ENCODE measurements around the gene DDI2.

Gene DDI2

DNA sequence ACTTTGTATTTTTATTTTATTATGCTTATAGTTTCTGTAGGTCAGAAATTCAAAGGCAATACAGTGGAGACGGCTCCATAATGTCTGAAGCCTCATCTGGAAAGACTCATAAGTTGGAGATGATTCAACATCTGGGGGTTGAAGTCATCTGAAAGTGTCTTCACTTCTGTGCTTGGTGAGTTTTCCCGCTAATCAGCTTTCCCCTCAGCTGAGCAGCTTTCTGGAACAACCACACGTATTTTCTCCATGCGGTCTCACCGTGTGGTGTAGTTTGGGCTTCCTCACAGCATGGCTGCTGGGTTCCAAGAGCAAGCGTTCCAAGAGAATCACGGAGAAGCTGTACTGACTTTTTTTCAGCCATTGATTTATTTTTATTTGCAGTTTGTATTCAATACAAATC is 7.6 kb upstream of the DDI2 start:
- Histone ChIP-seq H3K9ac (ENCODE audit: low read depth, low read length) (no peak overlapping the region), H3K27me3 (ENCODE audit: control insufficient read depth, insufficient read depth, low read length) (no peaks in the 10 kb centered on the region), H3K4me3 (ENCODE audit: low read depth, low read length) (no peak overlapping the region), H3K36me3 (ENCODE audit: control insufficient read depth, insufficient read depth, low read length) (no peaks in the 10 kb centered on the region), H3K4me1 (ENCODE audit: control insufficient read depth, insufficient read depth, low read length) (no peaks in the 10 kb centered on the region), H3K27ac (ENCODE audit: low read depth, low read length) (no peak overlapping the region), H3K9me3 (ENCODE audit: control insufficient read depth, insufficient read depth, low read length) (no peaks in the 10 kb centered on the region)

- H3K4me1 ChIP-seq (ENCODE audit: control insufficient read depth, insufficient read depth, low read length) = no peaks in the 10 kb centered on the region
- H3K9me3 ChIP-seq (ENCODE audit: control insufficient read depth, insufficient read depth, low read length) = no peaks in the 10 kb centered on the region
- H3K4me3 ChIP-seq (ENCODE audit: low read depth, low read length) = no peak overlapping the region
- H3K27ac ChIP-seq (ENCODE audit: low read depth, low read length) = no peak overlapping the region
- no peaks in the 10 kb centered on the region for H3K36me3 ChIP-seq (ENCODE audit: control insufficient read depth, insufficient read depth, low read length)
- no peak overlapping the region for H3K9ac ChIP-seq (ENCODE audit: low read depth, low read length)
- no peaks in the 10 kb centered on the region for H3K27me3 ChIP-seq (ENCODE audit: control insufficient read depth, insufficient read depth, low read length)
Measured at GRCh38 chr1:15610167-15610566, 7.1 kb upstream of the DDI2 start.

GRCh38 chr1:15616373-15617172 is 685 bp upstream of the DDI2 start:
- H3K27ac ChIP-seq (ENCODE audit: low read depth, low read length) = peak overlapping the region; percentile 86
- H3K27me3 ChIP-seq (ENCODE audit: control insufficient read depth, insufficient read depth, low read length) = no peaks in the 10 kb centered on the region
- H3K4me1 ChIP-seq (ENCODE audit: control insufficient read depth, insufficient read depth, low read length) = peaks cover 10% of the 10 kb centered on the region
- peak overlapping the region; percentile 22; the same call in 1 of the 2 replicates for H3K9ac ChIP-seq (ENCODE audit: low read depth, low read length)
- peak overlapping the region; percentile 96 for H3K4me3 ChIP-seq (ENCODE audit: low read depth, low read length)
- peaks cover 14% of the 10 kb centered on the region; the same call in 1 of the 2 replicates for H3K36me3 ChIP-seq (ENCODE audit: control insufficient read depth, insufficient read depth, low read length)
- H3K9me3 ChIP-seq (ENCODE audit: control insufficient read depth, insufficient read depth, low read length) = no peaks in the 10 kb centered on the region

- peak overlapping the region; percentile 96 for H3K4me3 ChIP-seq (ENCODE audit: low read depth, low read length)
- H3K9me3 ChIP-seq (ENCODE audit: control insufficient read depth, insufficient read depth, low read length) = no peaks in the 10 kb centered on the region
- H3K36me3 ChIP-seq (ENCODE audit: control insufficient read depth, insufficient read depth, low read length) = peaks cover 14% of the 10 kb centered on the region; the same call in 1 of the 2 replicates
- H3K27ac ChIP-seq (ENCODE audit: low read depth, low read length) = peak overlapping the region; percentile 93
- no peaks in the 10 kb centered on the region for H3K27me3 ChIP-seq (ENCODE audit: control insufficient read depth, insufficient read depth, low read length)
- peaks cover 10% of the 10 kb centered on the region for H3K4me1 ChIP-seq (ENCODE audit: control insufficient read depth, insufficient read depth, low read length)
- H3K9ac ChIP-seq (ENCODE audit: low read depth, low read length) = peak overlapping the region; percentile 89
Measured at GRCh38 chr1:15618077-15618654, 908 bp downstream of the DDI2 start.

DNA sequence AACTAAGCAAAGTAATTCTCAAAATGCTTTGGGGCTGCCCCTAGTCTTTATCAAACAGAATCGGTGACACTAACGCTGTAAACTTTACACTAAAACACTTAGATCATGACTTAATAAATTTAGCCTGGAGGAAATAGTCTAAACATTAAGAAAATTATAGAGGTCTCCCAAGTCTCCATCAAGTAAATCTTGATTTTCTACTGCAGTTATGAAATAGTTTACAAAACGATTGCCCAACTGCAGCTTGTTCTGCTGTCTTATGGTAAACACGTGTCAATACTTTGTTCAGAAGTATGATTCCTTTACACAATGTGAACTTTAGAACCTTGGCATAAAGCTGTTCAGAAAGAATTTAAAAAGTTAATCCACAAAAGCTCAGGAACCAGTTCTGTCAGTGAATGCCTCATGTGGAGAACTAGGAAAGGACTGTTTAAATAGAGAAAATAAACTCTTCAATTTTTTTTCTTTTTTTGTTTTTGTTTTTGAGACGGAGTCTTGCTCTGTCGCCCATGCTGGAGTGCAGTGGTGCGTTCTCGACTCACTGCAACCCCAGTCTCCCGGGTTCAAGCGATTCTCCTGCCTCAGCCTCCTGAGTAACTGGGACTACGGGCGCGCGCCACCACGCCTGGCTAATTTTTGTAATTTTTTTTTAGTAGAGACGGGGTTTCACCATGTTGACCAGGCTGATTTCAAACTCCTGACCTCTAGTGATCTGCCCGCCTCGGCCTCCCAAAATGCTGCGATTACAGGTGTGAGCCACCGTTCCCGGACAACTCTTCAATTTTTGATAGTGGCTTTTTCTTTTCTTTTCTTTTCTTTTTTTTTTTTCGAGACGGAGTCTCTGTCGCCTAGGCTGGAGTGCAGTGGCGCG is 1.6 kb downstream of the DDI2 start:
- peaks cover 10% of the 10 kb centered on the region for H3K4me1 ChIP-seq (ENCODE audit: control insufficient read depth, insufficient read depth, low read length)
- H3K36me3 ChIP-seq (ENCODE audit: control insufficient read depth, insufficient read depth, low read length) = peaks cover 14% of the 10 kb centered on the region; the same call in 1 of the 2 replicates
- no peaks in the 10 kb centered on the region for H3K9me3 ChIP-seq (ENCODE audit: control insufficient read depth, insufficient read depth, low read length)
- peak overlapping the region; percentile 89 for H3K9ac ChIP-seq (ENCODE audit: low read depth, low read length)
- H3K27me3 ChIP-seq (ENCODE audit: control insufficient read depth, insufficient read depth, low read length) = no peaks in the 10 kb centered on the region
- peak overlapping the region; percentile 96 for H3K4me3 ChIP-seq (ENCODE audit: low read depth, low read length)
- peak overlapping the region; percentile 93 for H3K27ac ChIP-seq (ENCODE audit: low read depth, low read length)

GRCh38 chr1:15620155-15620545 is 2.9 kb downstream of the DDI2 start:
- H3K4me1 ChIP-seq (ENCODE audit: control insufficient read depth, insufficient read depth, low read length) = peaks cover 10% of the 10 kb centered on the region
- peaks cover 14% of the 10 kb centered on the region; the same call in 1 of the 2 replicates for H3K36me3 ChIP-seq (ENCODE audit: control insufficient read depth, insufficient read depth, low read length)
- no peaks in the 10 kb centered on the region for H3K27me3 ChIP-seq (ENCODE audit: control insufficient read depth, insufficient read depth, low read length)
- no peak overlapping the region for H3K4me3 ChIP-seq (ENCODE audit: low read depth, low read length)
- peak overlapping the region; percentile 47 for H3K27ac ChIP-seq (ENCODE audit: low read depth, low read length)
- no peak overlapping the region for H3K9ac ChIP-seq (ENCODE audit: low read depth, low read length)
- no peaks in the 10 kb centered on the region for H3K9me3 ChIP-seq (ENCODE audit: control insufficient read depth, insufficient read depth, low read length)

- no peaks in the 10 kb centered on the region for H3K9me3 ChIP-seq (ENCODE audit: control insufficient read depth, insufficient read depth, low read length)
- no peak overlapping the region for H3K9ac ChIP-seq (ENCODE audit: low read depth, low read length)
- H3K27me3 ChIP-seq (ENCODE audit: control insufficient read depth, insufficient read depth, low read length) = no peaks in the 10 kb centered on the region
- no peak overlapping the region for H3K27ac ChIP-seq (ENCODE audit: low read depth, low read length)
- H3K4me3 ChIP-seq (ENCODE audit: low read depth, low read length) = no peak overlapping the region
- H3K4me1 ChIP-seq (ENCODE audit: control insufficient read depth, insufficient read depth, low read length) = peaks cover 10% of the 10 kb centered on the region
- peaks cover 14% of the 10 kb centered on the region; the same call in 1 of the 2 replicates for H3K36me3 ChIP-seq (ENCODE audit: control insufficient read depth, insufficient read depth, low read length)
Measured at GRCh38 chr1:15620902-15621682, 3.8 kb downstream of the DDI2 start.

- H3K4me1 ChIP-seq (ENCODE audit: control insufficient read depth, insufficient read depth, low read length) = peaks cover 6% of the 10 kb centered on the region
- no peak overlapping the region for H3K9ac ChIP-seq (ENCODE audit: low read depth, low read length)
- no peak overlapping the region for H3K27ac ChIP-seq (ENCODE audit: low read depth, low read length)
- H3K36me3 ChIP-seq (ENCODE audit: control insufficient read depth, insufficient read depth, low read length) = peaks cover 22% of the 10 kb centered on the region
- no peaks in the 10 kb centered on the region for H3K9me3 ChIP-seq (ENCODE audit: control insufficient read depth, insufficient read depth, low read length)
- H3K4me3 ChIP-seq (ENCODE audit: low read depth, low read length) = no peak overlapping the region
- H3K27me3 ChIP-seq (ENCODE audit: control insufficient read depth, insufficient read depth, low read length) = no peaks in the 10 kb centered on the region
Measured at GRCh38 chr1:15621975-15622374, 4.7 kb downstream of the DDI2 start.

- H3K4me1 ChIP-seq (ENCODE audit: control insufficient read depth, insufficient read depth, low read length) = peaks cover 6% of the 10 kb centered on the region
- no peaks in the 10 kb centered on the region for H3K27me3 ChIP-seq (ENCODE audit: control insufficient read depth, insufficient read depth, low read length)
- no peak overlapping the region for H3K4me3 ChIP-seq (ENCODE audit: low read depth, low read length)
- no peaks in the 10 kb centered on the region for H3K9me3 ChIP-seq (ENCODE audit: control insufficient read depth, insufficient read depth, low read length)
- peaks cover 30% of the 10 kb centered on the region for H3K36me3 ChIP-seq (ENCODE audit: control insufficient read depth, insufficient read depth, low read length)
- no peak overlapping the region for H3K27ac ChIP-seq (ENCODE audit: low read depth, low read length)
- no peak overlapping the region for H3K9ac ChIP-seq (ENCODE audit: low read depth, low read length)
Measured at GRCh38 chr1:15622712-15623373, 5.6 kb downstream of the DDI2 start.

- no peaks in the 10 kb centered on the region for H3K27me3 ChIP-seq (ENCODE audit: control insufficient read depth, insufficient read depth, low read length)
- peaks cover 6% of the 10 kb centered on the region for H3K4me1 ChIP-seq (ENCODE audit: control insufficient read depth, insufficient read depth, low read length)
- H3K36me3 ChIP-seq (ENCODE audit: control insufficient read depth, insufficient read depth, low read length) = peaks cover 36% of the 10 kb centered on the region
- H3K27ac ChIP-seq (ENCODE audit: low read depth, low read length) = no peak overlapping the region
- H3K4me3 ChIP-seq (ENCODE audit: low read depth, low read length) = no peak overlapping the region
- H3K9me3 ChIP-seq (ENCODE audit: control insufficient read depth, insufficient read depth, low read length) = no peaks in the 10 kb centered on the region
- H3K9ac ChIP-seq (ENCODE audit: low read depth, low read length) = no peak overlapping the region
Measured at GRCh38 chr1:15623435-15623834, 6.2 kb downstream of the DDI2 start.

Data from HUES48 (cell line).